Endodermal cell (in vitro differentiated cells): ENCODE results near the gene PKNOX1. TPM values are rescaled to one million over a fixed set of nuclear protein-coding genes. Genes with fewer than 3 reads are reported as not detected.

Experiments
- DNase-seq: peaks from one replicate; pipeline ENCODE4 v3.0.0-alpha.2; 2017
- H3K27ac ChIP-seq: 2 replicates; pipeline ENCODE4 v1.5.1; 2013; ENCODE audit warnings: mild to moderate bottlenecking, low read depth, low read length, moderate library complexity
- H3K27me3 ChIP-seq: 2 replicates; pipeline ENCODE4 v1.6.1; 2013; ENCODE audit warnings: mild to moderate bottlenecking, low read length, moderate library complexity; ENCODE audit not compliant: insufficient read depth, control insufficient read depth, poor library complexity, severe bottlenecking
- H3K36me3 ChIP-seq: 2 replicates; pipeline ENCODE4 v1.7.0; 2013; ENCODE audit warnings: mild to moderate bottlenecking, low read length, moderate library complexity; ENCODE audit not compliant: control insufficient read depth, insufficient read depth
- H3K4me1 ChIP-seq: one replicate; pipeline ENCODE4 v1.7.0; 2013; ENCODE audit warnings: low read length; ENCODE audit not compliant: control insufficient read depth, insufficient read depth
- H3K4me3 ChIP-seq: 2 replicates; pipeline ENCODE4 v1.5.1; 2013; ENCODE audit warnings: mild to moderate bottlenecking, low read length, moderate library complexity
- H3K9ac ChIP-seq: 2 replicates; pipeline ENCODE4 v1.6.1; 2013; ENCODE audit warnings: mild to moderate bottlenecking, low read length, moderate library complexity; ENCODE audit not compliant: poor library complexity, severe bottlenecking; ENCODE audit errors: extremely low read depth
- H3K9me3 ChIP-seq: 2 replicates; pipeline ENCODE4 v1.6.1; 2013; ENCODE audit warnings: mild to moderate bottlenecking, low read length, moderate library complexity; ENCODE audit not compliant: control insufficient read depth
- H3K27ac Mint-ChIP-seq: 2 replicates; pipeline ENCODE4 v1.8.0; 2020; ENCODE audit warnings: mixed read lengths
- H3K27me3 Mint-ChIP-seq: 2 replicates; pipeline ENCODE4 v1.8.0; 2021; ENCODE audit warnings: mild to moderate bottlenecking, mixed read lengths; ENCODE audit not compliant: insufficient read depth
- H3K36me3 Mint-ChIP-seq: 2 replicates; pipeline ENCODE4 v1.8.0; 2020; ENCODE audit warnings: low read depth, mixed read lengths
- H3K4me1 Mint-ChIP-seq: 2 replicates; pipeline ENCODE4 v1.8.0; 2020; ENCODE audit warnings: mixed read lengths
- H3K4me3 Mint-ChIP-seq: 2 replicates; pipeline ENCODE4 v1.8.0; 2020; ENCODE audit warnings: mild to moderate bottlenecking, moderate library complexity, mixed read lengths
- H3K9me3 Mint-ChIP-seq: 2 replicates; pipeline ENCODE4 v1.8.0; 2020; ENCODE audit warnings: mild to moderate bottlenecking, mixed read lengths
- WGBS, 2 experiments: methylation state at CpG; one replicate each; pipeline versions ENCODE4 v1.1.5 to v1.1.7; 2013; ENCODE audit warnings: missing lambda C conversion rate in 2 of 2, mixed read lengths in 1 of 2; ENCODE audit not compliant: insufficient coverage in 1 of 2, insufficient read length in 1 of 2; 5-methylcytosine and 5-hydroxymethylcytosine counted together
- total RNA-seq, 2 donors: library from RNA; stranded (reverse); fragmentation: NEBNext Ultra II Directional in 1 of 2; extraction: Animal tissue kit (Norgen Biotek cat#: 25700) in 1 of 2; gene quantifications; 2 replicates in 1 of 2; 3 replicates in 1 of 2; pipeline ENCODE4 v1.2.1, GENCODE V29; 2021
- TF ChIP-seq, protein P1 (sequence below): fragments of 200-600 bp; sonication (generic); conservative IDR thresholded peaks from 2 replicates; pipeline ENCODE4 v1.5.0; 2021; ENCODE audit warnings: antibody characterized with exemption, mild to moderate bottlenecking

The PKNOX1 gene
- total RNA-seq, 2 donors from 2014 or later, result 25.9 to 29.9 TPM

DNA sequence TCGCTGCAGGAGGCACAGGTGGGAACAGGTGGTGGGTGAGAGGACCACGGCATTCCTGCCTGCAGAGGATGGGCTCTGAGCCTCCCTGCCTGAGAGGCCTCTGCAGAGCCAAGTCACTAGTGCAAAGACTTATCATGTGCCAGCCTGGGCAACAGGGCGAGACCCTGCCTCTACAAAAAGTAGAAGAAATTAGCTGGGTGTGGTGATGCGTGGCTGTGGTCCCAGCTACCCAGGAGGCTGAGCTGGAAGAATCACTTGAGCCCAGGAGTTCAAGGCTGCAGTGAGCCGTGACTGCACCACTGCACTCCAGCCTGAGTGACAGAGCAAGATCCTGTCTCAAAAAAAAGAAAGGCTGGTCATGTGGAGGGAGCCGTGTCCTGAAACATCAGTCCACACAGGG is 46.4 kb downstream of the PKNOX1 start:
- no peaks in the 10 kb centered on the region for H3K4me1 ChIP-seq
- no peaks in the 10 kb centered on the region for H3K9me3 Mint-ChIP-seq
- no peak overlapping the region for H3K4me3 ChIP-seq
- no peak overlapping the region for H3K27ac ChIP-seq
- no peak overlapping the region for H3K9ac ChIP-seq
- H3K27me3 ChIP-seq, result no peaks in the 10 kb centered on the region
- TF ChIP-seq, protein P1, sequence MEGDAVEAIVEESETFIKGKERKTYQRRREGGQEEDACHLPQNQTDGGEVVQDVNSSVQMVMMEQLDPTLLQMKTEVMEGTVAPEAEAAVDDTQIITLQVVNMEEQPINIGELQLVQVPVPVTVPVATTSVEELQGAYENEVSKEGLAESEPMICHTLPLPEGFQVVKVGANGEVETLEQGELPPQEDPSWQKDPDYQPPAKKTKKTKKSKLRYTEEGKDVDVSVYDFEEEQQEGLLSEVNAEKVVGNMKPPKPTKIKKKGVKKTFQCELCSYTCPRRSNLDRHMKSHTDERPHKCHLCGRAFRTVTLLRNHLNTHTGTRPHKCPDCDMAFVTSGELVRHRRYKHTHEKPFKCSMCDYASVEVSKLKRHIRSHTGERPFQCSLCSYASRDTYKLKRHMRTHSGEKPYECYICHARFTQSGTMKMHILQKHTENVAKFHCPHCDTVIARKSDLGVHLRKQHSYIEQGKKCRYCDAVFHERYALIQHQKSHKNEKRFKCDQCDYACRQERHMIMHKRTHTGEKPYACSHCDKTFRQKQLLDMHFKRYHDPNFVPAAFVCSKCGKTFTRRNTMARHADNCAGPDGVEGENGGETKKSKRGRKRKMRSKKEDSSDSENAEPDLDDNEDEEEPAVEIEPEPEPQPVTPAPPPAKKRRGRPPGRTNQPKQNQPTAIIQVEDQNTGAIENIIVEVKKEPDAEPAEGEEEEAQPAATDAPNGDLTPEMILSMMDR, result no peak
- H3K27me3 Mint-ChIP-seq, result no peaks in the 10 kb centered on the region
- no peaks in the 10 kb centered on the region for H3K4me1 Mint-ChIP-seq
- no peak for DNase-seq
- no peak overlapping the region for H3K27ac Mint-ChIP-seq
- H3K9me3 ChIP-seq, result no peaks in the 10 kb centered on the region
- H3K36me3 ChIP-seq, result peaks cover 67% of the 10 kb centered on the region
- 91 to 95% methylated on average over 6 of the region's 6 CpGs for WGBS, 2 experiments
- peaks cover 56% of the 10 kb centered on the region for H3K36me3 Mint-ChIP-seq
- no peak overlapping the region for H3K4me3 Mint-ChIP-seq

DNA sequence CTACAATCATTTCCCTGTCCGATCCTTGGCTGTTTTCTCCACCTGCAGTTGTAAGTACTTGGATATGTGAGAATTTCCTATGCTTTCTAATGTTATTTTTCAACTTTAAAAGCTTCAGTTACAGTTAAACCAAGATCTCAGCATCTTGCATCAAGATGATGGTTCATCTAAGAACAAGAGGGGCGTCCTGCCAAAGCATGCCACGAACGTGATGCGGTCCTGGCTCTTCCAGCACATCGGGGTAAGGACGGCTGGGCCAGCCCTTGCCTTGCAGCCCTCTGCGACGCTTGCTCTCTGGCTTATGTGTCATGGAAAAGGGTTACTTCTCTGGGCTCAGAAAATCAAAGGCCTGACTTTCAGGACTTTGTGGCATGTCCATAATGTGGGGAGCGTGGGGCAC is 46.8 kb downstream of the PKNOX1 start:
- peaks cover 54% of the 10 kb centered on the region for H3K36me3 Mint-ChIP-seq
- H3K36me3 ChIP-seq, result peaks cover 63% of the 10 kb centered on the region
- TF ChIP-seq, protein P1, result no peak
- H3K4me3 Mint-ChIP-seq, result no peak overlapping the region
- H3K27ac Mint-ChIP-seq, result peak overlapping the region; percentile 53
- no peaks in the 10 kb centered on the region for H3K4me1 ChIP-seq
- no peak overlapping the region for H3K9ac ChIP-seq
- WGBS, 2 experiments, result 97% methylated on average over 10 of the region's 10 CpGs
- H3K4me3 ChIP-seq, result no peak overlapping the region
- no peaks in the 10 kb centered on the region for H3K4me1 Mint-ChIP-seq
- no peaks in the 10 kb centered on the region for H3K9me3 Mint-ChIP-seq
- no peaks in the 10 kb centered on the region for H3K27me3 Mint-ChIP-seq
- H3K27me3 ChIP-seq, result no peaks in the 10 kb centered on the region
- DNase-seq, result no peak
- no peaks in the 10 kb centered on the region for H3K9me3 ChIP-seq
- H3K27ac ChIP-seq, result no peak overlapping the region

DNA sequence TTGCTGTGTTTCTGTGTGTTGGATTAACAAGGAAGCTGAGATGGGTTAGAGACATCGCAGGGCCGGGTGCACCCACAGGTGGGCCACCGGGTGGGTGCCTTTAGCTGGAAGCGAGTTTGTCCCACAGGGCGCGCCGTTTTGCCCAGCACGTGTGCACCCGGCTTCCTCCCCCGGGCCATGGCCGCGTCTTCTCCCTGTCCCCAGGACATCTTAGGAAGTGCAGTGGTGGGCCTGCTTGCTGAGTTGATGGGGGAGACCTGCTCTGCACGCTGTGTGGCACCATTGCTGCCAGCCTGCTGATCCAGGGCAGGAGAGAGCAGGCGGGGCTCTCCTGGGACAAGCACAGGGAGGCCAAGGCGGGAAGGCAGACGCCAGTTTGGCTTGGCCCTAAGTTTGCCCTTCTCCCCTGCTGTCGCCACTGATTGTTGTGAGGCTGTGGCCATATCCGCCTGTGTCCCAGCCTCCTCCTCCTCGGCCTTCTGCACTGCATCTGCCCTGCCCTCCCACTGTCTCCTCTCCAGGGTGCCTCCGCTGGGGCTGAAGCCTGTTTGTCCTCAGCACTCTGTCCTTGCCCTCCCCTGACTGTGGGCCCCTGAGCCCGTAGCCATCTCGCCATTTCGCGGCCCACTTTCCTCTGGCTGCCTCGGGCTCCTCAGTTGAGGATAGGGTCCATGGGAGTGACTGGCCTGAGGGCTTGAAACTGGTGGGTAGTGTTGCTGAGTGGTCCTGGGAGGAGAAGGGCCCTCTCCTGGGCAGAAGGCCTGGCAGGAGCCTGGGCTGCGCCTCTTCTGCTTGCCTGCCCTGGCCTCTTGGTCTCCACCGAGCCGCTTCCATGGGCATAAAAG is 47.6 kb downstream of the PKNOX1 start:
- H3K9ac ChIP-seq, result no peak overlapping the region
- H3K36me3 Mint-ChIP-seq, result peaks cover 48% of the 10 kb centered on the region
- H3K4me1 Mint-ChIP-seq, result no peaks in the 10 kb centered on the region
- TF ChIP-seq, protein P1, result no peak
- H3K27me3 ChIP-seq, result no peaks in the 10 kb centered on the region
- H3K9me3 ChIP-seq, result no peaks in the 10 kb centered on the region
- H3K27ac Mint-ChIP-seq, result peak overlapping the region; percentile 53
- H3K27me3 Mint-ChIP-seq, result no peaks in the 10 kb centered on the region
- no peaks in the 10 kb centered on the region for H3K4me1 ChIP-seq
- H3K4me3 ChIP-seq, result no peak overlapping the region
- 92 to 94% methylated on average over 17 to 28 of the region's 28 CpGs for whole genome bisulfite sequencing, 2 experiments
- H3K9me3 Mint-ChIP-seq, result no peaks in the 10 kb centered on the region
- H3K36me3 ChIP-seq, result peaks cover 55% of the 10 kb centered on the region
- H3K4me3 Mint-ChIP-seq, result no peak overlapping the region
- no peak for DNase-seq
- H3K27ac ChIP-seq, result no peak overlapping the region
